ENCODE measurements around the gene AATK. TPM values are rescaled to one million over a fixed set of nuclear protein-coding genes. Genes with fewer than 3 reads are reported as not detected.
A peak's percentile ranks its signal among the peaks of the same experiment; 100 is the strongest.

The AATK gene
- total and polyA plus RNA-seq, 2 of the 13 experiments (the other 11 are each of a cell fraction or from before 2014, with no cell fraction given) = 2.9 to 8.4 TPM

DNA sequence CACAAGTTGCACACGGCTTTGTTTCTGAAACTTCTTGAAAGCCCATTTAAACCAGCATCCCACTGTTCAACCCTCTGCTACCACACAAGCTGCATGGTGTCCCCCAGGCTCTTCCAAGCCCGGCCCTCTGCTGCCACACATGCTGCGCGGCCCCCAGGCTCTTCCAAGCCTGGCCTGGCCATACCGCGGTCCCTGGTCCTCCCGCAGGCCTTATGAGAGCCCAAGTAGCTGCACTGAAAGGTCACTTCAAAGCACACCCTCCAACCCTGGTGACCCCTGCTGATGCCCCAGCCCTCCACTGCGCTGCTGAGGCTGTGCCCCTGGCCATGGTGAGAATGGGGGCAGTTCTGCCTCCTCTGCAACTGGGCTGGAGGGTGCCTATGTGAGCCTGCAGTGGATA is 26.6 kb downstream of the AATK start:
- Histone ChIP-seq H3K9me3 (ENCODE audit: low read length) (no peaks in the 10 kb centered on the region), H3K4me3 (replicated peaks in 1 of 3; ENCODE audit: insufficient read depth in 1 of 3, low read depth in 2 of 3, low read length in 3 of 3) (no peak overlapping the region), H3K9ac (ENCODE audit: insufficient read depth, low read depth, low read length) (no peak overlapping the region), H3K27me3 (ENCODE audit: control insufficient read depth in 1 of 2, insufficient read depth in 2 of 2, low read length in 2 of 2) (no peaks in the 10 kb centered on the region), H3K4me1 (ENCODE audit: insufficient read depth, low read length) (peaks cover 35% of the 10 kb centered on the region), H4K20me1 (ENCODE audit: insufficient read depth, low read length) (no peaks in the 10 kb centered on the region), H3K36me3 (replicated peaks in 1 of 2; ENCODE audit: control insufficient read depth in 1 of 2, insufficient read depth in 2 of 2, low read length in 2 of 2) (no peaks in the 10 kb centered on the region), H3K79me2 (ENCODE audit: insufficient read depth, low read length) (no peaks in the 10 kb centered on the region), H2AFZ (ENCODE audit: low read length) (no peak overlapping the region), H3K27ac (ENCODE audit: extremely low read length, insufficient read depth, low read length) (no peak overlapping the region), H3K4me2 (ENCODE audit: low read depth, low read length) (no peak overlapping the region)
- ATAC-seq = no peak
- no peak for FAIRE-seq
- ChIA-PET POLR2A (no interaction called here), CTCF (ENCODE audit: low intra/inter-chr PET ratio, low total read pairs) (no interaction called here)
- BruUV-seq (replicated peaks) = no TSS peak
- in situ Hi-C loops (cut with HindIII; ENCODE audit: extremely low pct_ligation_motif_present, low pct_unique_long_range_greater_than_20kb) = no loop called here
- 45% methylated on average over 6 of the region's 8 CpGs for WGBS (ENCODE audit: low lambda C conversion rate)
- intact Hi-C loops (cut with micrococcal nuclease; ENCODE audit: unreplicated experiment) = no loop called here
- DNase-seq (ENCODE audit: low spot score) = no peak
- TF ChIP-seq ZNF460 (CRISPR knock-in tag; IDR thresholded peaks at IDR 0.05; ENCODE audit: borderline replicate concordance) (no peak), SALL2 (CRISPR knock-in tag; IDR thresholded peaks at IDR 0.05) (no peak), GABPA (IDR thresholded peaks at IDR 0.05; ENCODE audit: low read depth, low read length) (no peak), GABPA (CRISPR knock-in tag; IDR thresholded peaks at IDR 0.05; ENCODE audit: low read depth) (no peak), ATF1 (CRISPR knock-in tag; IDR thresholded peaks at IDR 0.05) (no peak), ZBTB14 (CRISPR knock-in tag; IDR thresholded peaks at IDR 0.05) (no peak), ZFY (CRISPR knock-in tag; IDR thresholded peaks at IDR 0.05) (no peak), ZNF17 (CRISPR knock-in tag; IDR thresholded peaks at IDR 0.05) (no peak), ARID3A (IDR thresholded peaks at IDR 0.05; ENCODE audit: low read depth, low read length) (no peak), PHF20 (CRISPR knock-in tag; IDR thresholded peaks at IDR 0.05) (no peak), MED13 (CRISPR knock-in tag; IDR thresholded peaks at IDR 0.05) (no peak), ZNF687 (CRISPR knock-in tag; IDR thresholded peaks at IDR 0.05) (0 out of 2 replicates have a peak, but pooled peaks have one; percentile 12)
- TF ChIP-seq, protein P1, sequence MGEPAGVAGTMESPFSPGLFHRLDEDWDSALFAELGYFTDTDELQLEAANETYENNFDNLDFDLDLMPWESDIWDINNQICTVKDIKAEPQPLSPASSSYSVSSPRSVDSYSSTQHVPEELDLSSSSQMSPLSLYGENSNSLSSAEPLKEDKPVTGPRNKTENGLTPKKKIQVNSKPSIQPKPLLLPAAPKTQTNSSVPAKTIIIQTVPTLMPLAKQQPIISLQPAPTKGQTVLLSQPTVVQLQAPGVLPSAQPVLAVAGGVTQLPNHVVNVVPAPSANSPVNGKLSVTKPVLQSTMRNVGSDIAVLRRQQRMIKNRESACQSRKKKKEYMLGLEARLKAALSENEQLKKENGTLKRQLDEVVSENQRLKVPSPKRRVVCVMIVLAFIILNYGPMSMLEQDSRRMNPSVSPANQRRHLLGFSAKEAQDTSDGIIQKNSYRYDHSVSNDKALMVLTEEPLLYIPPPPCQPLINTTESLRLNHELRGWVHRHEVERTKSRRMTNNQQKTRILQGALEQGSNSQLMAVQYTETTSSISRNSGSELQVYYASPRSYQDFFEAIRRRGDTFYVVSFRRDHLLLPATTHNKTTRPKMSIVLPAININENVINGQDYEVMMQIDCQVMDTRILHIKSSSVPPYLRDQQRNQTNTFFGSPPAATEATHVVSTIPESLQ (CRISPR knock-in tag; conservative IDR thresholded peaks at IDR 0.05) = no peak

Measured in HepG2 (cell line).